ENCODE results near the gene LSAMP. TPM values are rescaled to one million over a fixed set of nuclear protein-coding genes. Genes with fewer than 3 reads are reported as not detected.

The LSAMP gene
- total and polyA plus RNA-seq, 2 donors (not counting 1 experiment from before 2014, with no cell fraction given): not detected

- no peaks in the 10 kb centered on the region for H4K20me1 ChIP-seq (ENCODE audit: control insufficient read depth, insufficient read depth, low read length, poor library complexity, severe bottlenecking)
- no peaks in the 10 kb centered on the region for H3K4me1 ChIP-seq (ENCODE audit: control insufficient read depth in 2 of 2, insufficient read depth in 2 of 2, low read length in 2 of 2)
- peaks cover 5% of the 10 kb centered on the region for H3K9me3 Mint-ChIP-seq (ENCODE audit: insufficient read depth)
- no peak overlapping the region for H2AFZ ChIP-seq (ENCODE audit: insufficient read depth, low read depth, low read length, poor library complexity, severe bottlenecking)
- intact Hi-C loops (cut with micrococcal nuclease): no loop called here
- CTCF ChIA-PET: no interaction called here
- no peak overlapping the region for H3K4me3 Mint-ChIP-seq
- no peak overlapping the region for H3K9ac ChIP-seq (ENCODE audit: low read length)
- no peaks in the 10 kb centered on the region for H3K79me2 ChIP-seq (ENCODE audit: control insufficient read depth, insufficient read depth, low read length)
- no peak overlapping the region for H3K4me2 ChIP-seq (replicated peaks; ENCODE audit: low read depth, low read length, poor library complexity, severe bottlenecking)
- DNase-seq (no peak), ATAC-seq (ENCODE audit: low read depth) (no peak)
- H3K4me1 Mint-ChIP-seq: no peaks in the 10 kb centered on the region
- no peak for TF ChIP-seq CTCF (IDR thresholded peaks at IDR 0.05)
- TF ChIP-seq EZH2 (IDR thresholded peaks at IDR 0.05; ENCODE audit: borderline replicate concordance, insufficient read depth, low read depth, low read length, poor library complexity, severe bottlenecking): no peak
- H3K27me3 ChIP-seq (replicated peaks in 1 of 4; ENCODE audit: control extremely low read depth in 1 of 4, control insufficient read depth in 3 of 4, insufficient read depth in 4 of 4, low read length in 3 of 4): no peaks in the 10 kb centered on the region
- H3K27ac Mint-ChIP-seq: no peak overlapping the region
- no peaks in the 10 kb centered on the region for H3K36me3 ChIP-seq (replicated peaks in 1 of 2; ENCODE audit: control extremely low read depth in 1 of 2, control insufficient read depth in 1 of 2, extremely low read depth in 1 of 2, insufficient read depth in 2 of 2, low read length in 1 of 2)
- no peak overlapping the region for H3K4me3 ChIP-seq (ENCODE audit: control extremely low read depth in 1 of 5, extremely low read depth in 1 of 5, insufficient read depth in 1 of 5, low read depth in 2 of 5, low read length in 4 of 5)
- no peak overlapping the region for H3K27ac ChIP-seq (ENCODE audit: low read length in 2 of 2)
- H3K27me3 Mint-ChIP-seq: no peaks in the 10 kb centered on the region
- POLR2A ChIA-PET: no interaction called here
- peaks cover 0 to 8% (median 8%) of the 10 kb centered on the region in 3 donors for H3K9me3 ChIP-seq (ENCODE audit: control extremely low read depth in 1 of 3, control insufficient read depth in 2 of 3, insufficient read depth in 1 of 3, low read length in 2 of 3)
These were observed 29.5 kb upstream of the LSAMP start for GRCh38 chr3:116474801-116475200.

GRCh38 chr3:116474032-116474780 lies 28.9 kb upstream of the LSAMP start:
- Histone ChIP-seq H4K20me1 (ENCODE audit: control insufficient read depth, insufficient read depth, low read length, poor library complexity, severe bottlenecking) (no peaks in the 10 kb centered on the region), H3K27me3 (replicated peaks in 1 of 4; ENCODE audit: control extremely low read depth in 1 of 4, control insufficient read depth in 3 of 4, insufficient read depth in 4 of 4, low read length in 3 of 4) (no peaks in the 10 kb centered on the region), H3K9me3 (ENCODE audit: control extremely low read depth in 1 of 3, control insufficient read depth in 2 of 3, insufficient read depth in 1 of 3, low read length in 2 of 3) (peaks cover 0 to 6% (median 6%) of the 10 kb centered on the region in 3 donors), H3K27ac (ENCODE audit: low read length in 2 of 2) (no peak overlapping the region), H3K36me3 (replicated peaks in 1 of 2; ENCODE audit: control extremely low read depth in 1 of 2, control insufficient read depth in 1 of 2, extremely low read depth in 1 of 2, insufficient read depth in 2 of 2, low read length in 1 of 2) (no peaks in the 10 kb centered on the region), H3K9ac (ENCODE audit: low read length) (no peak overlapping the region), H3K4me1 (ENCODE audit: control insufficient read depth in 2 of 2, insufficient read depth in 2 of 2, low read length in 2 of 2) (no peaks in the 10 kb centered on the region), H3K4me3 (ENCODE audit: control extremely low read depth in 1 of 5, extremely low read depth in 1 of 5, insufficient read depth in 1 of 5, low read depth in 2 of 5, low read length in 4 of 5) (no peak overlapping the region), H3K4me2 (replicated peaks; ENCODE audit: low read depth, low read length, poor library complexity, severe bottlenecking) (no peak overlapping the region), H3K79me2 (ENCODE audit: control insufficient read depth, insufficient read depth, low read length) (no peaks in the 10 kb centered on the region), H2AFZ (ENCODE audit: insufficient read depth, low read depth, low read length, poor library complexity, severe bottlenecking) (no peak overlapping the region)
- Mint-ChIP-seq H3K4me3 (no peak overlapping the region), H3K27me3 (no peaks in the 10 kb centered on the region), H3K4me1 (no peaks in the 10 kb centered on the region), H3K27ac (no peak overlapping the region), H3K9me3 (ENCODE audit: insufficient read depth) (peaks cover 3% of the 10 kb centered on the region)
- CTCF ChIA-PET: no interaction called here
- 0% methylated on average over 1 of the region's 2 CpGs for WGBS (ENCODE audit: insufficient coverage)
- DNase-seq: no peak
- POLR2A ChIA-PET: no interaction called here
- intact Hi-C loops (cut with micrococcal nuclease): no loop called here
- ATAC-seq (ENCODE audit: low read depth): no peak
- TF ChIP-seq EZH2 (IDR thresholded peaks at IDR 0.05; ENCODE audit: borderline replicate concordance, insufficient read depth, low read depth, low read length, poor library complexity, severe bottlenecking): no peak
- TF ChIP-seq CTCF (IDR thresholded peaks at IDR 0.05): no peak
